ENCODE results near the gene UBL4B. TPM values are rescaled to one million over a fixed set of nuclear protein-coding genes. Genes with fewer than 3 reads are reported as not detected.
"Not testable (repeated sequence)": the region's sequence is repeated elsewhere in the genome, so short reads cannot be mapped to it uniquely, and the experiment has no call there.

The UBL4B gene, protein sequence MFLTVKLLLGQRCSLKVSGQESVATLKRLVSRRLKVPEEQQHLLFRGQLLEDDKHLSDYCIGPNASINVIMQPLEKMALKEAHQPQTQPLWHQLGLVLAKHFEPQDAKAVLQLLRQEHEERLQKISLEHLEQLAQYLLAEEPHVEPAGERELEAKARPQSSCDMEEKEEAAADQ
- polyA plus RNA-seq (ENCODE audit: insufficient read length in 3 of 3) = not detected

DNA sequence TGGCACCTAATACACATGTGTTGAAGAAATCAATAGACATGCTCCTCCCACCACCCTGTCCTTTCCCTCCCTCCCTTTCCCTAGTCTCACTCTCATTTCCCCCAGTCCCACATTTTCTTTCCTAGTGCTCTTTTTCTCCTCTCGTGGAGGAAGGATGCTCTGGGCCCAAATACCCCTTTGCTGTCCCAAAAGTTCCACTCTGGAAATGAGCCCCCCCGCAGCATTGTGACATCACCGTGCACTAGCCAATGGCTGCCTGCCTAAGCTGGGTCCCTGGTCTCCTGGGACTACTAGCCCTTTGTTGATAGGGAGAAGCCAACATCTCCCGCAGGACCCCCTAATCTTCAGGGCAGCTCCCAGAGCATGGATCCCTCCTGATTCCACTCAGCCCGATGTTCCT is at the start of gene UBL4B:
Gene UBL4B (plus strand): TSS at position 301 of the 400 bp plus-strand sequence. CDS start 92 bp downstream, at position 393.
- DNase-seq (ENCODE audit: low read depth in 3 of 3, low spot score in 2 of 3) = no peak

DNA sequence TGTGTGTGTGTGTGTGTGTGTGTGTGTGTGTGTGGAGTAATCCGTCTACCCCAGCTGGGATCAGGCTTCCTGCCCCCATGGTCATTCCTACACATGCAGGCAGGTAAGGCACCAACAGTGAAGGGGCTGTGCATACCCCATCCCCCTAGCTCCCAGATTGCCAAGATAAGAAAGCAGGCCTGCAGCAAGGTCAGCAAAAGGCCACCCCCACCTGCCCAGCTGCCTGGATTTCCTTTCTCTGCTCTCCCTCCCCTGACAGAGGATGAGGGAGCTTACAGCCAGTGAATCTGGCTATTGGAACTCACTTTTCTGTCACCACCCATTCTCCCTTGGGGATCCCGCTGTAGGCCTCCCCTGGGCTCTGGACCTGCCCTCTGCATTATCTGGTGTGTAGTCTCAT is 49.6 kb upstream of the UBL4B start:
- no peak for DNase-seq (ENCODE audit: low read depth in 3 of 3, low spot score in 2 of 3)

DNA sequence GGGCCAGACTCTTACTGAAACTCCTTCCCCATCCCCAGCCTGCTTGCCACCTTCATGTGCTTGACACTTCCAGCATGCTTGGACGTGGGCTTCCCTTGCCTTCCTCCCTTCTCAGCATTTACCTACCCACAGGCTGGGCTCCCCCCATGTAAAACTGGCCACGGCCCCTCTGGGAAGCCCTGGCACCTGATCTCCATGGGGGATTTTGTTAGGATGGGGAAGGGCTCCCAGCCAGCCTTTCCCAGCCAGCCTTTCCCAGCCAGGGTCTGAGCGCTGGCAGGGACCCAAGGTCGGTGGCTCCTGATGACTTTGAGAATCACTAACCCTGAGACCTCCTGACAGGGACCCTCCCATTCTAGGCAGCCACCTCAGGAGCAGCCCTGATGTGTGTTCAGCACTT is 48.5 kb upstream of the UBL4B start:
- no peak for DNase-seq (ENCODE audit: low read depth in 3 of 3, low spot score in 2 of 3)

DNA sequence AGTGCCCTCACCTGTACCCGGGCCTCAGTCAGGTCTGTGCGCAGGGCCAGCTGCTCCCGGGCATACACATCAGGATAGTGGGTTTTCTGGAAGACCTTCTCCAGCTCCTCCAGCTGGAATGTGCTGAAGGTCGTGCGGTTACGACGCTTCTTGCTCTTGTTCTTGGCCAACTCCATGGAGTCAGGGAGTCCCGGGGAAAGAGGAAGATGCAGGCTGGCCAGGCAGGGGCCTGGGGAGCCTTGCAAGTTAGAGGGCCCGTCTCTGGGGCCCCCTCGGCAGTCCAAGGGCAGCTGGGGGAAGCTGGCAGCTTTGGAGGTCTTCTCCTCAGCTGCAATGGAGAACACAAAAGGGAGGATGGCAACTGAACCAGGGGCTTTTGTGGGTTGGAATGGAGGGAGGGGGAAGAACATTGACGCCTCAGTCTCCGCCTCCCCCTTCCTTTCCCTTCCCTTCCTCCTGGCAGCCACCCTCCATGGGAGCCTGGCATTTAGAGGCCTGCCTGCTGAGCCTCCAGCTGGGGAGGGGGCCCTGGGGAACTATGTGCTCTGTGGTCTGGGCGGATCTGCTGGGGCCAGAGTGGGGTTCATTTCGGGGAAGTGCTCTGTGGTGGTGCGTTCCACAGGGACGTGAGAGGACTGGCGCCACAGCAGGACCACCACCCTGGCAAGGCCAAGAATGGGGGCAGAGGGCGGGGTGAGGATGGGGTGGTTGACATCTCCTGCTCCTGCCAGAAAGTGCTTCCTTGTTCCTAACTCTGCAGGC is 47.5 kb upstream of the UBL4B start:
- DNase-seq (ENCODE audit: low read depth in 3 of 3, low spot score in 2 of 3) = no peak

DNA sequence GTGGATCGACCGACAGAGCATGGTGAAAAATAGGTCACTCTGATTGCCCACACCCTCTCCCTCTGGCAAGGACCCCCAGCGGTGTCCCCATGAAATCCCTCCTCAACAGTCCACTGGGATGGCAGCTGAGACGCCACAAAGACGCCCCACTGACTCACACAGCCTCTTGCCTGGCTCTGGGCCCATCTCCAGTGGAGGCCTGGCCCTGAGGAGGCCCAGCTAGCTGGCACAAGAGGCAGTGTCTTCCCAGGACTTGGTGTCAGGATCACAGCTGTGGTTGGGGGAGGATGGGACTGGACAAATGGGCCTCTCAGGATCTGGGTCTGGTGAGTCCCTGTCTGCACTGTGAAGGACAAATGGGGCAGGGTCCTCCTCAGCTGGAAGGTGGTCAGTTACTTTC is 46.4 kb upstream of the UBL4B start:
- DNase-seq (ENCODE audit: low read depth in 3 of 3, low spot score in 2 of 3) = no peak

DNA sequence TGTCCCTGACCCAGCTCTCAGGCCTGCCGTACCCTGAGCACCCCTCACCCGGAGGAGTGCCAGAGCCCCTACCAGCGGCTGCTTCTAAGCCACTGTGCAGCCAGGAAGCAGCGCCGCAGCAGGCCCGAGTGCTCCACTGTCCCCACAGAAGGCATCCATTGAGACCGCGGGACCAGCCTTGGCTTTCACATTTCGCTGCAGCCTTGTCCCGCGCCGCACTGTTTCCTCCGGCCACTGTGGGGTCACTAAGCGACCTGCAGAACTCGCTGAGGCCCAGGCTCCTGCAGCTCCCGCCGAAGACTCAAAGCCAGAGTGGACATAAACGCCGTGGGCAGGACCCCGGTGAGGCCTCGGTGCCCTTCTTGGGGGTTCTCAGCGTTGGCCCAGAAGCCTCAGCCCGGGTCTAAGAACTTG is 44.8 kb upstream of the UBL4B start:
- DNase-seq (ENCODE audit: low read depth in 3 of 3, low spot score in 2 of 3) = no peak

DNA sequence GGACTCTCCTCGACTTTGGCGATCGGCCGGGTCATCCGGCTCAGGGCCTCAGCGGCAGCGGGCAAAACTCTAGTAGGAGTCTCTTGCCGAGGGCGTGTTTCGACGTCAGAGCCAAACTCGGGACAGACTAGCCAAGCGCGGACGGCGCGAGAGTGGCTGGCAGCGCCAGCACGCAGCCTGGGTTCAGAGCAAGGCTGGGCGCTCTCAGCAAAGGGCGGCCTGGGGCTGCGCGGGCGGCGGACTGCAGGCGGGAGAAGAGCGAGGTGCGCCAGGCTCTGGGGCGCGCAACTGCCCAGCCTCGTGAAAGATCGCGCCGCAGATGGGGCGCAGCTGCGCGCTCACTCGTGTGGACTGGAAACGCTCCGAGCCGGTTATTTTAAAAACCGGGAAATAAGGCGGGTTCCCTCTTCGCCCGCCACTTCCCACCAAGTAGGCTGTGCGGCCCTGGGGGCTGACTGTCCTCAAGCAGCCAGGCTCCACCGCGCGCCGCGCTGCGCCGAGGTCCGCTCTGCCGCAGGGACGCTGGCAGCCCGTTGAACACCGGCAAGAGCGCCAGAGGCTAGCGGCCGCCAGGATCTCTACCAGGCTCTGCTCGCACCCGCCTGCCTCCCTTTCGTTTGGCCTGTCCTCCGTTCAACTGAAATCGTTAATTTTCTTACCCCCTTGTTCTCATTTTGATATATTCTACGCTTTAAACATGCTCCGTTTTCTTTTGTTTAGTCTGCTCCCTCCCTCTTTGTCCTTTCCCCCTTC is 44.2 kb upstream of the UBL4B start:
- DNase-seq (ENCODE audit: low read depth in 3 of 3, low spot score in 2 of 3) = no peak

DNA sequence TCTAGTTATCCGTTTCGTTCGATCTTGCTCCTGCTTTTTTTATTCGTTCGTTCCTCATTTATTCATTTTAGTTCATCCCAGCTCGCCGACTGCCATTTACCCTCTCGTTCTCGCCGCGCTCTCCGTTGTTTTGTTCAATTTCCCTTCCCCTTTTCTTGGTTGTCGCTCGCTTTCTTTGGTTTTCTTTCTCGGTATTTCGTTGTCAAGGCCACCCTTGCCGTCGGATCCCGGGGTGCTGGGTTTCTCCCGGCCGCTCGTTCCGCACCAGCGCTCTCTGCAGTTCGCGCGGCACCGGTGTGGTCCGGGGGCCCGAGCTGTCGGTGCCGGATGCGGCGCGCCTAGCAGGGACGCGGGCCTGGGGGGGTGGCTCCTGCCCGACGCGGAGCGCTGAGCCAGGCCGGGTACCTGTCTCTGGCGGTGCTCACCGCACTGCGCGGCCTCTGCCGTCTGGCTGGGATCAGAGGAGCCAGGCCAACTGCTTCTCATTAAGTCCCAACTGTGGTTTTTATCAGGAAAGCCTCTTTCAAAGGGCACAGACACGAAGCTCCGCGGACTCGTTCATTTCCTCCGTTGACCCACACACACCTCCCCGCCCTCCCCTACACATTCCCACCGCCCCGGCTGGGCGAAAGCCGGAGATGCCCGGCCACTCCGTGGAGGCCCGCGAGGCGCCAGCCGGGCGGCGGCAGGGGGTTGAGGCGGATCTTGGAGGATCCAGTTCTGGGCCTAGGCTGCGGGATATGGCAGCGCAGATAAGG is 43.4 kb upstream of the UBL4B start:
- DNase-seq (ENCODE audit: low read depth in 3 of 3, low spot score in 2 of 3) = no peak

DNA sequence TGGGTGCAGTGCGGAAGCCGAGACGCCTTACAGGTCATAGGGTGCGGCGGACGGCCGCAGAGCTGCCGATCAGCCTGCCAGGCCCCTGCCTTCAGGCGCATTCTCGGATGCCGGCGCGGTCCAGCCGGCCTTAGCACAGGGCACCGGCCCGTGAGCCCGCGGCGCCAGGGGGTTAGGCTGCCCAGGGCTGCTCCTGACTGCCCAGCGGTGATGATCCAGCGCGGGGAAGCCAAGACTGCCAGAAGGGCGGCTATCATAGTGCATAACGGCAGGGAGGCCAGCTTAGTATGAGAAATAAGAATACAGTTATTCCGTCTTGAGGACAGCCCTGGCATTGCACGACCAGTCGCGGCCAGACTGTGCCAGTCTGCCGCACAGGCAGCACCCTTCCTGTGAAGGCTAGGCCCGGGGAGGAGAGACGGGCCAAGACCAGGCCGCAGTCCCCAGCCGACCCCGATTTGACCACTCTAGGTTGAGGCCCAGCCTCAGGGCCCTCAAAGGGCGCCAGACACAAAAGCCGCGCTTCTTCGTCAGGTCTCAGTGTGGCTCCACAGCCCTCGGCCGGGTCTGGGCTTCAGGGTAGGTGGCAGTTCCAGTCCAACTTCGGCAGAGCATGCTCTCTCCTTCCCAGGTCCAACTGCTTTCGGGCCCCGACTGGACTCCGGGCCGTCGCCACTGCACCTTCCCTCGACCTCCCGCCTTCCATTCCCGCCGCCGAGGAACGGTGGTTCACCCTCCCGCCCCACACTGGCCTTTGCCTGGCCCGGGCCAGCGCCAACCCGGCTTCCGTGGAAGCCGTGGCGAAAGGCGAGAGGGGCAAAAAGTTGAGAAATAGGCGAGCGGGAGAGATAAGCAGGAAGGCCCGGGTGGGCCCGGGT is 42.6 kb upstream of the UBL4B start:
- DNase-seq (ENCODE audit: low read depth in 3 of 3, low spot score in 2 of 3) = no peak

DNA sequence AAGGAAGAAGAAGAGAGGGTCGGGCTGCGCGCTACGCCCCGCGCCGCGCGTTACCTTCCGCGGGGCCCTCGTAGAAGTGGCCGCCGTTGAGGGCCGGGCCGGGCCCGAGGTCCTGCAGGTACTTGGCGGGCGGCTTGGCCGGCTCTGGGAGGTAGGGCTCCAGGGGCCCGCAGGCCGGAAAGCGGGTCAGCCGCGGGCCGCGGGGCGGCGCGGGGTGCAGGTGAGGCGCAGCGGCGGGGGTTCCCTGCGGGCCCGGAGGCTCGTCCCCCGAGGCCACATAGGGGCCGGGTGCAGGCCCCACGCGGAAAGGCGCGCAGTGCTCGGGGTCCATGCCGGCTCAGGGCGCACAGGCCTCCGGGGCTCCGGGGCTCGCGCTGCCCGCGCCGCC is 42.0 kb upstream of the UBL4B start:
- DNase-seq (ENCODE audit: low read depth in 3 of 3, low spot score in 2 of 3) = no peak

DNA sequence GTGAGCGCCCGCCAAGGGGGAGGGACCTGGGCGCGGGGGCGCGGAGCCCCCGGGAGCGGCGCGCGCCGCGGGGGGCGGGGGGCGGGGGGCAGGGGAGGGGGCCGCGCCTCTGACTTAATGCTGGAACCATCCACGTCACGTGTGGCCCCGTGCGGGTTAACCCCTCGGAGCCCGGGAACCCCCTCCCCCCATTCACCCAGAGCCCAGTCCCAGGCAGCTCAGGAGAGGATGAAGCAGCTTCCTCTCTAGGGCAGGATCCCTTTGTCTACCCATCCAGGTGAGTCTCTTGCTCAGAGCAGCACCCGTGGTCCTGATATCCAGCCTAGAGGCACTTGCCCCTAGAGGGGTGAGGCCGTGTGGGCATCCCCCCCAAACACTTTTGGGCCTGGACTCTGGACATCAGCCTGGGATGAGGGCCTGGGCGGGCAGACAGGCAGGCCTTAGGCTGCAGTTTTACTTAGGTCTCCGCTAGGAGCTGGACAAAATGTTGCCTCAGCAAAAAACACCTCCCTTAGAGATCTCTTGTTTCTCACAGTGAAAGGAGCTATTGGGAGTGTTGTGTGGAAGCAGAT is 41.5 kb upstream of the UBL4B start, which contains the start of gene ALX3:
Gene ALX3 (minus strand): TSS at position 2 of the 572 bp plus-strand sequence. CDS start 60 bp downstream, outside the sequence.
- DNase-seq (ENCODE audit: low read depth in 3 of 3, low spot score in 2 of 3) = no peak

DNA sequence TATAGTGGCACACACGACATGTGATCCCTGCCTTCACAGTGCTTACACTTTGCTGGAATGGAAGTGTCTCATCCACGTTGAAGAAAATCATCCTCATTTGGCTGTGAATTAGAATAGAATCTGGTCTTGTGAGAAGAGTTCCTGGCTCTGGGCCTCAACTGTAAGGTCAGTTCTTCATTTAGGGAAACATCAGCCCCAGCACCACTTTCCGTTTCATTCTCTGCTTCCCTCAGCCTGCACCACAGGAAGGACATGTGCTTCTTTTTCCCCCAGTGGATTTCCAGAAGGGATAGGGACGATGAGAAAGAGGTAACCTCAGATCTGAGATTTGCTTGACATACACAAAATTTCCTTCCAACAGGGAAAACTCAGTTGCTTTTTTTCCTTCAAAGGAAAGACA is 38.1 kb upstream of the UBL4B start:
- no peak for DNase-seq (ENCODE audit: low read depth in 3 of 3, low spot score in 2 of 3)

DNA sequence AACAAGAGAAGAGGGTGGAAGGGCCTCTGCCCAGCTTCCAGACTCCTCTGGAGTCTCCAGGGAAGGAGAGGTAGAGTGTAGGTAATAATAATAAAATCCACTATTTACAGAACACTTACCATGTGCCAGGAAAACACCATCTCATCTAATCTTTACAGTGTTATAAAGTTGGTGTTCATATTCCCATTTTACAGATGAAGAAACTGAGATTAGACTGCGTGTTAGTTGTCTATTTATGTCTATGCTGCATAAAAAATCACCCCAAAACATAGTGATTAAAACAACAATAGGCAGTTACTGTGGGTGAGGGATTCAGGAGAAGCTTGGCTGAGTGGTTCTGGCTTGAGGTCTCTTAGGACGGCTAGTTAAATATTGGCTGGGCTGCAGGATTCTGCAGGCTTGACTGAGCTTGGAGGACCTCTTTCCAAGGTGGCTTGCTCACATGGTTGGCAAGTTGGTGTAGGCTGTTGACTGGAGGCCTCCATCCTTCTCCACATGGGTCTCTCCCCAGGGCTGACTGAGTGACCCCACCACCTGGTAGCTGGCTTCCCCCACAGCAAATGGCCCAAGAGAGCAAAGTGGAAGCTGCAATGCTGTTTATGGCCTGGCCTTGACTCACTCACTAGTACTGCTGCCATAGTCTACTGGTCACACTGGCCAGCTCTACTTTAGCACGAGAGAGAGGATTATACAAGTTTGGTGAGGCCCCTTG is 35.3 kb upstream of the UBL4B start:
- no peak for DNase-seq (ENCODE audit: low read depth in 3 of 3, low spot score in 2 of 3)

DNA sequence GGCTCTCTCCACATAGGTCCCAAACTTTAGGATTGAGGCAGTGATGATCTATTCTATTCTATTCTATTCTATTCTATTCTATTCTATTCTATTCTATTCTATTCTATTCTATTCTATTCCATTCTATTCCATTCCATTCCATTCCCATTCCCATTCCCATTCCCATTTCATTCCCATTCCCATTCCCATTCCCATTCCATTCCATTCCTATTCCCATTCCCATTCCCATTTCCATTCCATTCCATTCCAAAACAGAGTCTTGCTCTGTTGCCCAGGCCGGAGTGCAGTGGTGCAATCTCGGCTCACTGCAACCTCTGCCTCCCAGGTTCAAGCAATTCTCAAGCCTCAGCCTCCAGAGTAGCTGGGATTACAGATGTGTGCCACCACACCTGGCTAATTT is 32.2 kb upstream of the UBL4B start:
- DNase-seq (ENCODE audit: low read depth in 3 of 3, low spot score in 2 of 3) = not testable (repeated sequence)

DNA sequence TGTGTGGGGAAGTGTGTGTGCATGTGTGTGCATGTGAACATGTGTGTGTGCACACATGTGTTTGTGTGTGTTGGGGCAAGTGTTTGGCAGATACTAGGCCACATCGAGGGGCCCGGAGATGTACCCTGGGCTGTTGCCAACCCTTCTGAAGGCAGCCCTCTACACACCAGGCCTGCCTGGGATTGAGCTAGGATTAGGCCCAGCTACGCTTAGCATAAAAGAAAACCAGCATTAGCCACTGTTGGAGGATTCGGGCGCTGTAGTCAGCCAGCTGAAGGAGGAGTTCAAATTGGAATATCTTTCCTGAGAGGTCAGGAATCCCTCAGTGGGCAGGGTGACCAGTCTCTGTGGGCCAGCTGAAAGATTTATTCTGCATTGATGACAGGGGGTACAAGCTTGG is 31.2 kb upstream of the UBL4B start:
- no peak for DNase-seq (ENCODE audit: low read depth in 3 of 3, low spot score in 2 of 3)

DNA sequence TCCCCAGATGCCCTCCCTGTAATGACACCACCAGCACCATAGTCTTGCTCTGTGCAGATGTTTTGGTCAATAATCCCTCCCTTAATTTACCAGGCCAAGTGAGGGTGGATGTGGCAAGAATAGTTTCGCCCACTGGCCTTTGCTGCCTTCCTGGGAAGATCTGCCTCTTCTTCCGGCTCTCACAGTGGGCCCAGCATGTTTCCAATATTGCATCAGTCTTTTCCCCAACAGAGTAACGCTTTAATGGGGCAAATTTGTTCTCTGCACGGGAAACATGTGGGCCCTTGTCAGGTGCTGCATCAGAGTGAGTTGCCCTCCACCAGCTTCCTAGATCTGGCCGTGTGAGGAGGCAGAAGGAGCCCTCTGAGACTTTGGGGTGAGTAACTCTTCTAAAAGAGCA is 29.8 kb upstream of the UBL4B start:
- DNase-seq (ENCODE audit: low read depth in 3 of 3, low spot score in 2 of 3) = no peak

DNA sequence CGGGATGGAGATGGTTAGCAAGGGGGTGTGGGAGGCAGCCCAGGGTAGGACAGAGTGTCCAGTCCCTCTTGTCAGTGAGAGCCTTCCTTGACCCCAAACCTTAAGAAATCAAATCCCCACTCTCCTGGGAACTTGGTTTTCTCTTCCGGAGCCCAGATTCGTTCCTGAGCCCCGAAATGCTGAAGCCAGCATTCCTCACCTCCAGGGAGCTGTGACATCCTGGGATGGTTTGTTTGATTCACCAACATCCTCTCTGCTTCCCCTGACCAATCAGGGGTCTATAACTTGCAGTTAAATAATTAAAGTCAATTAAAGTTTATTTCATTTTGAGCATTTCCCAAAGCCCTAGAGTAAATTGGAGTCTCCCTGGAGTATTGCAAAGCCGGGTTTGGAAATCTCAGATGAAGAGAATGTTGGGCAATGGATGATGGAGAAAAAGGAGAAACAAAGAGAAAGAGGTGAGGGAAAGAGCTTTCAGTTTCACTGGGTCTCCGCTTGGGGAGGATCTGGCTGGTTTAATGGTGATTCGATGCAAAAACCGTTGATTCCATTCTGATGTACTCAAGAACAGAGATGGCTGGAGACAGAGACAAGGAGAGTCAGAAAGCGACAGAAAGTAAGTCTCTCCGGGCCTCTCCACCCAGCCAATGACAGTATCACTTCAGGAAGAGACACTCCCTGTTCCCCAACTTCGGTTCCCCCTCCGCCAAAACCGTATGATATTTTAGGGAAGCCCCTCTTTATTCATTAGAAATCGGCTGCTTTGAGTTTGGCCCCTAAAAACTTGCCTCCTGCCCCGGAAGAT is 29.0 kb upstream of the UBL4B start:
- no peak for DNase-seq (ENCODE audit: low read depth in 3 of 3, low spot score in 2 of 3)

DNA sequence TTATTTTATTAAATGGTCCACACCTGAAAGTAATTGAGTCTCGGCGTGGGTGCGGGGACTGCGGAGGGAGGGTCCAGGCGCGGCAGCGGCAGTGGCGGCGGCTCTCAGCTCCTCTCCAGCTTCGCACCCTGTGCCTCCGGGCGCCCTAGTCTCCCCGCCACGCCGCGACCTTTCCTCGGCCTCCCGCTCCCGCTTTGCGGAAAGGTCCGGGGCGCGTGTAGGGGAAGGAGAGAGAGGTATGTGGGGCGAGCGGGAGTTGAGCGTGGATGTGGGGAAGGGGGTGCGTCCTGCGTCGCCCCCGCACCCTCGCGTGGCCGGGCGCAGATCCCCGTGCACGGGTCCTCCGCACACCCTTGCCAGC is 28.4 kb upstream of the UBL4B start:
- DNase-seq (ENCODE audit: low read depth in 3 of 3, low spot score in 2 of 3) = no peak

Data from right renal cortex interstitium (tissue), 3 donors.